Occipital lobe (tissue), 2 donors: ENCODE results near the gene RGS12. TPM values are rescaled to one million over a fixed set of nuclear protein-coding genes. Genes with fewer than 3 reads are reported as not detected.

ENCODE experiments used
- DNase-seq: peaks from one replicate; lab custom pipeline; 2025; lab: John Stamatoyannopoulos, UW
- total RNA-seq: library from RNA; depleted of rRNA; stranded (reverse); fragments of >200 nt; gene quantifications from one replicate; pipeline ENCODE4 v1.2.3, GENCODE V29; 2014

Gene RGS12
- total RNA-seq, 1 donor from 2014 or later = 68.8 TPM

GRCh38 chr4:3311095-3311372 is 18.2 kb downstream of the RGS12 start:
- no peak for DNase-seq

GRCh38 chr4:3311489-3312171 is 18.8 kb downstream of the RGS12 start:
- no peak for DNase-seq

- DNase-seq = no peak
Observed at GRCh38 chr4:3312362-3312761, 19.5 kb downstream of the RGS12 start.

- DNase-seq = no peak
Observed at GRCh38 chr4:3313139-3313538, 20.3 kb downstream of the RGS12 start.

GRCh38 chr4:3313556-3314228 is 20.9 kb downstream of the RGS12 start:
- no peak for DNase-seq

GRCh38 chr4:3314706-3315260 is 22.0 kb downstream of the RGS12 start:
- DNase-seq = no peak

- DNase-seq = no peak
Observed at GRCh38 chr4:3315566-3315965, 22.7 kb downstream of the RGS12 start.

- no peak for DNase-seq
Observed at GRCh38 chr4:3316146-3316545, 23.3 kb downstream of the RGS12 start.

GRCh38 chr4:3317011-3317655 is 24.3 kb downstream of the RGS12 start:
- no peak for DNase-seq

GRCh38 chr4:3317656-3318211 is 24.9 kb downstream of the RGS12 start:
- no peak for DNase-seq

GRCh38 chr4:3318561-3319021 is 25.8 kb downstream of the RGS12 start:
- DNase-seq = no peak

GRCh38 chr4:3320361-3321023 is 27.7 kb downstream of the RGS12 start:
- no peak for DNase-seq

- no peak for DNase-seq
Observed at GRCh38 chr4:3321295-3321889, 28.6 kb downstream of the RGS12 start.

- no peak for DNase-seq
Observed at GRCh38 chr4:3322059-3322550, 29.3 kb downstream of the RGS12 start.

GRCh38 chr4:3323071-3323481 is 30.3 kb downstream of the RGS12 start:
- DNase-seq = no peak

- no peak for DNase-seq
Observed at GRCh38 chr4:3324093-3324815, 31.4 kb downstream of the RGS12 start.

- DNase-seq = no peak
Observed at GRCh38 chr4:3328814-3329663, 36.2 kb downstream of the RGS12 start.

GRCh38 chr4:3329887-3330286 is 37.1 kb downstream of the RGS12 start:
- no peak for DNase-seq

GRCh38 chr4:3330707-3331106 is 37.9 kb downstream of the RGS12 start:
- no peak for DNase-seq
